Lung (tissue), 12 donors: ENCODE results near the gene ERP44. TPM values are rescaled to one million over a fixed set of nuclear protein-coding genes. Genes with fewer than 3 reads are reported as not detected.

Source experiments
- ATAC-seq: fragments of 200-7000 bp; cut with Tn5 transposase; one replicate; pipeline ENCODE4 v1.9.1; 2020; ENCODE audit warnings: moderate number of reproducible peaks; ENCODE audit not compliant: insufficient read depth, low FRiP score
- DNase-seq, 3 donors: peaks; one replicate each; pipeline ENCODE4 v3.0.0-alpha.2; 2013 to 2017
- H3K27ac ChIP-seq, 2 donors: one replicate each; pipeline ENCODE4 v1.5.1; 2013; ENCODE audit warnings: mild to moderate bottlenecking in 2 of 2, moderate library complexity in 2 of 2, control low read depth in 1 of 2, inconsistent platforms in 1 of 2, low read depth in 1 of 2, low read length in 1 of 2
- H3K27me3 ChIP-seq, 3 donors: one replicate each; pipeline ENCODE4 v1.5.1; 2013; ENCODE audit warnings: low read length in 2 of 3; ENCODE audit not compliant: control insufficient read depth in 3 of 3, insufficient read depth in 3 of 3
- H3K36me3 ChIP-seq, 4 donors: one replicate each; pipeline ENCODE4 v1.5.1; 2013; ENCODE audit warnings: low read length in 4 of 4, mild to moderate bottlenecking in 1 of 4, moderate library complexity in 1 of 4; ENCODE audit not compliant: control insufficient read depth in 4 of 4, insufficient read depth in 4 of 4
- H3K4me1 ChIP-seq, 5 donors: one replicate each; pipeline ENCODE4 v1.5.1; 2013; ENCODE audit warnings: low read length in 5 of 5, mild to moderate bottlenecking in 2 of 5, moderate library complexity in 1 of 5; ENCODE audit not compliant: control insufficient read depth in 5 of 5, insufficient read depth in 5 of 5
- H3K4me3 ChIP-seq: one replicate; pipeline ENCODE4 v1.5.1; 2013; ENCODE audit warnings: mild to moderate bottlenecking, control low read depth, moderate library complexity
- H3K9ac ChIP-seq, 2 donors: one replicate each; pipeline ENCODE4 v1.5.1; 2013; ENCODE audit warnings: low read length in 2 of 2, control low read depth in 1 of 2; ENCODE audit not compliant: insufficient read depth in 1 of 2
- H3K9me3 ChIP-seq, 4 donors: one replicate each; pipeline ENCODE4 v1.5.1; 2013; ENCODE audit warnings: low read length in 3 of 4, mild to moderate bottlenecking in 1 of 4, moderate library complexity in 1 of 4; ENCODE audit not compliant: control insufficient read depth in 4 of 4, insufficient read depth in 3 of 4
- WGBS, 2 donors: extraction: QIAGEN DNeasy Blood & Tissue Kit; methylation state at CpG; one replicate each; pipeline ENCODE4 v1.1.7; 2013; 5-methylcytosine and 5-hydroxymethylcytosine counted together
- polyA plus RNA-seq, 2 donors: library from polyadenylated mRNA; stranded (reverse); fragments of 200-250 nt; gene quantifications; one replicate each; pipeline ENCODE4 v1.2.1, GENCODE V29; 2013
- total RNA-seq, 2 donors: library from RNA; depleted of rRNA in 1 of 2; stranded (reverse); fragments of >200 nt in 1 of 2; gene quantifications; one replicate each; pipeline ENCODE4 v1.2.1, GENCODE V29; 2014 to 2021
- TF ChIP-seq, protein P1 (sequence below): IDR thresholded peaks from 2 replicates; pipeline ENCODE4 v1.5.1; 2012; ENCODE audit warnings: mild to moderate bottlenecking; ENCODE audit errors: control extremely low read depth, extremely low read depth
- donor health status: control.
- donor health status: control.
- donor health status: Bipolar disorder and iron deficiency.
- donor health status: healthy.
- donor health status: DM: yes; HTN: yes; CAD: no.

Gene ERP44
- total and polyA plus RNA-seq, 4 donors: 22.6 to 27.6 (median 27.0) TPM

DNA sequence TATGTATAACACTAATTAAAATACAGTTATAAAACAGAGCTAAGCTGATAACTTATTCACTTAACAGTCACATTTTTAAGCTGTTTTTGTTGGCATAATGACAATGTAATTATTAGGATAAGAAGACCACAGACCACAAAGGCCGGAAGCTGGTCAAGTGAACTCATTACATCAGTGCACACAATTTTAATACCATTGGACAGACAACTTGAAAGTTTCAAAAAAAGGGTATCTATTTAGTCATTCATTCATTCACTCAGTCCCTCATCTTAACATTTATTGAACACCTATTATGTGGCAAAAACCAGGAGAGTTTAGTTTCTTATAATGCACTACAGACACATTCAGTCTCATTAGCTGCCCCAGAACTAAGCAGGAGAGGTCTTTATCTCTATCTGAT, 11.6 kb downstream of the ERP44 start:
- no peak for ATAC-seq
- 36 to 43% methylated on average over 1 of the region's 1 CpG for WGBS, 2 donors
- TF ChIP-seq, protein P1, sequence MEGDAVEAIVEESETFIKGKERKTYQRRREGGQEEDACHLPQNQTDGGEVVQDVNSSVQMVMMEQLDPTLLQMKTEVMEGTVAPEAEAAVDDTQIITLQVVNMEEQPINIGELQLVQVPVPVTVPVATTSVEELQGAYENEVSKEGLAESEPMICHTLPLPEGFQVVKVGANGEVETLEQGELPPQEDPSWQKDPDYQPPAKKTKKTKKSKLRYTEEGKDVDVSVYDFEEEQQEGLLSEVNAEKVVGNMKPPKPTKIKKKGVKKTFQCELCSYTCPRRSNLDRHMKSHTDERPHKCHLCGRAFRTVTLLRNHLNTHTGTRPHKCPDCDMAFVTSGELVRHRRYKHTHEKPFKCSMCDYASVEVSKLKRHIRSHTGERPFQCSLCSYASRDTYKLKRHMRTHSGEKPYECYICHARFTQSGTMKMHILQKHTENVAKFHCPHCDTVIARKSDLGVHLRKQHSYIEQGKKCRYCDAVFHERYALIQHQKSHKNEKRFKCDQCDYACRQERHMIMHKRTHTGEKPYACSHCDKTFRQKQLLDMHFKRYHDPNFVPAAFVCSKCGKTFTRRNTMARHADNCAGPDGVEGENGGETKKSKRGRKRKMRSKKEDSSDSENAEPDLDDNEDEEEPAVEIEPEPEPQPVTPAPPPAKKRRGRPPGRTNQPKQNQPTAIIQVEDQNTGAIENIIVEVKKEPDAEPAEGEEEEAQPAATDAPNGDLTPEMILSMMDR: no peak
- Histone ChIP-seq H3K27me3 (no peaks in the 10 kb centered on the region), H3K9ac (no peak overlapping the region), H3K4me3 (no peak overlapping the region), H3K36me3 (no peaks in the 10 kb centered on the region), H3K27ac (no peak overlapping the region), H3K9me3 (no peaks in the 10 kb centered on the region), H3K4me1 (peaks cover 0 to 13% (median 2%) of the 10 kb centered on the region in 5 donors)
- no peak for DNase-seq

DNA sequence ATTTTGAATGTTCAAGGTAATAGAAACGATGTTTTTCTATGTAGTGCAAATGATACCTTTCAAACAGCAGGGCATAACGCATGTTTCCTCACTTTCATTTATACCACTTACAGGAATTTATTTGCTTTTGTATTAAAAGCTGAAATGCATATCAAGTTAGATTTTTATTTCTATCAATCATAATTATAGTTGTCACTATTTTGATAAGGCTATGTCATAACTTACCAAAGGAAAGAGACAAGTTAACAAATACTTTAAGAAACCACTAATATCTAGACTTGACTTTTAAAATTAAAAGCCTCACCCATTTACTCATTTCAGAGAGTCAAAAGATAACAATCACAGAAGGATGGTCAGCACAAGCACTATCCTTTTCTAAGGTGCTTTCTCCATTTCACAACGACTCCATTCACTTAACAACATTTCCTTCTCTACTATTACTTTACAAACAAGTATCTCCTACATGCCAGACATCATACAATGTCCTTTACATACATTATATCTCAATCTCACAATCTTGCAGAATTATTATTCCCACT, 12.6 kb downstream of the ERP44 start:
- Histone ChIP-seq H3K36me3 (no peaks in the 10 kb centered on the region), H3K27ac (no peak overlapping the region), H3K27me3 (no peaks in the 10 kb centered on the region), H3K9me3 (no peaks in the 10 kb centered on the region), H3K9ac (no peak overlapping the region), H3K4me3 (no peak overlapping the region), H3K4me1 (peaks cover 0 to 12% (median 2%) of the 10 kb centered on the region in 5 donors)
- TF ChIP-seq, protein P1: no peak
- ATAC-seq: no peak
- DNase-seq: no peak
- 81 to 82% methylated on average over 3 of the region's 3 CpGs for WGBS, 2 donors

DNA sequence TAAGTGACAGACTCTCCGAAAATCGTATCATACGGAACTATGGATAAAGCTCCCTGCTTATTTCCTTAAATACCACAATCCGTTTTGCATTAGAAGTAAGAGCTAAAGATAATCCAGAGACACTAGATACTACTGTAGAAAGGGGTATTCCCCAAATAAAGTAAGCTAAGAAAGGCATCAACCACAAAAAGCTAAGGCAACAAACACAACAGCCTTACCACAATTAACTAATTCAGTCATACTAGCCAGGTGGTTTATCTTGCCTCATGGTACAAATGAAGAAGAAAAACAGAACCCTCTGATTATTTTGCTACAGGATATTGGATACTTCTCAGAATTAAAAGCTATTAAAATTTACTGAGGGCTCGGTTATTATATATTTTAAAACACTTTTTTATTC, 14.1 kb downstream of the ERP44 start:
- H3K27me3 ChIP-seq: no peaks in the 10 kb centered on the region
- H3K36me3 ChIP-seq: no peaks in the 10 kb centered on the region
- H3K4me1 ChIP-seq: peaks cover 0 to 12% (median 0%) of the 10 kb centered on the region in 5 donors
- H3K9ac ChIP-seq: no peak overlapping the region
- 87 to 91% methylated on average over 5 of the region's 5 CpGs for WGBS, 2 donors
- no peak overlapping the region for H3K27ac ChIP-seq
- no peak overlapping the region for H3K4me3 ChIP-seq
- no peak for DNase-seq
- no peaks in the 10 kb centered on the region for H3K9me3 ChIP-seq
- no peak for ATAC-seq
- TF ChIP-seq, protein P1: no peak

DNA sequence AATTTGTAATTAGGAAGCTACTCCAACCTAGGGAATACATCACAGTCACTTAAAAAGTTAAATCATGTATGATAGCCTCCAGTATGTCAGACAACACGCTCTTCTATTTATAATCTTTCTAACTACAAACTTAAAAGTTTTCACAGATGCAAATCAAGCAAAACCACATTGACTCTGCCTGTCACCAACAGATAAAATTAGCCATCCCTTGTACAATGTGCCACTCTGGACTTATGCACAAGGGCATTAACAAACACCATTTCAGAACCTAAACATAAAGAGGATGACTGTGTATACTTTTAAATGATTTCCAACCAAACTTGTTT, 14.7 kb downstream of the ERP44 start:
- H3K9me3 ChIP-seq: no peaks in the 10 kb centered on the region
- no peaks in the 10 kb centered on the region for H3K27me3 ChIP-seq
- no peak overlapping the region for H3K4me3 ChIP-seq
- no peak for ATAC-seq
- no peaks in the 10 kb centered on the region for H3K36me3 ChIP-seq
- peaks cover 0 to 12% (median 0%) of the 10 kb centered on the region in 5 donors for H3K4me1 ChIP-seq
- TF ChIP-seq, protein P1: no peak
- no peak for DNase-seq
- 61 to 79% methylated on average over 1 of the region's 1 CpG for WGBS, 2 donors
- no peak overlapping the region for H3K27ac ChIP-seq
- no peak overlapping the region for H3K9ac ChIP-seq
